Gastrocnemius medialis (tissue), 4 donors: ENCODE data around the gene PCDH17.

ENCODE experiments used
- POLR2A ChIP-seq, 2 donors: fragments of 450-650 bp; IDR thresholded peaks; one replicate each; pipeline ENCODE4 v1.6.1; 2017; ENCODE audit warnings: antibody characterized with exemption in 2 of 2, mild to moderate bottlenecking in 2 of 2, moderate library complexity in 2 of 2
- TF ChIP-seq, protein P1 (sequence below), 5 experiments: fragments of 450-650 bp in 3 of 5; fragments of 200-600 bp in 2 of 5; sonication (generic) in 2 of 5; IDR thresholded peaks in 4 of 5; conservative IDR thresholded peaks in 1 of 5; 1 replicate in 4 of 5; 2 replicates in 1 of 5; pipeline ENCODE4 v1.5.1; 2016 to 2019; ENCODE audit warnings: antibody characterized with exemption in 5 of 5, mild to moderate bottlenecking in 3 of 5, moderate library complexity in 3 of 5

DNA sequence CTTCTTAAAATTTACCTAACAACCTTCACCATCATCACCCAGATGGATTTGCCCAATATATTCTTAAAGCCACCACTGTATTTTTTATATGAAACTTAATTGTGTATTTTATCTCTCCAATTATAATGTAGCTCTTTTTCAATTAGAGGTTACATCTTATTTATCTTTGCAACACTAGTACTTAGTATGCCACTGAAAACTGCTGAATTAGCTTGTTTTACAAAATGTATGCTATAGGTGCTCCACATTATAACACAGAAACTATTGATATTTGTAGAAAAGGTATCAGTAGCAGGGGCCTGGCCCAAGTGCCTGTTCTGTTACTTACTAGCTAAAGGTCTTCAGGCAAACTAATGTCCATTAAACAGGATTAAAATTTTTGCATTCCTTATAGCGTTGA lies 35.8 kb upstream of the PCDH17 start:
- TF ChIP-seq POLR2A (IDR thresholded peaks at IDR 0.05) = no peak
- TF ChIP-seq, protein P1, sequence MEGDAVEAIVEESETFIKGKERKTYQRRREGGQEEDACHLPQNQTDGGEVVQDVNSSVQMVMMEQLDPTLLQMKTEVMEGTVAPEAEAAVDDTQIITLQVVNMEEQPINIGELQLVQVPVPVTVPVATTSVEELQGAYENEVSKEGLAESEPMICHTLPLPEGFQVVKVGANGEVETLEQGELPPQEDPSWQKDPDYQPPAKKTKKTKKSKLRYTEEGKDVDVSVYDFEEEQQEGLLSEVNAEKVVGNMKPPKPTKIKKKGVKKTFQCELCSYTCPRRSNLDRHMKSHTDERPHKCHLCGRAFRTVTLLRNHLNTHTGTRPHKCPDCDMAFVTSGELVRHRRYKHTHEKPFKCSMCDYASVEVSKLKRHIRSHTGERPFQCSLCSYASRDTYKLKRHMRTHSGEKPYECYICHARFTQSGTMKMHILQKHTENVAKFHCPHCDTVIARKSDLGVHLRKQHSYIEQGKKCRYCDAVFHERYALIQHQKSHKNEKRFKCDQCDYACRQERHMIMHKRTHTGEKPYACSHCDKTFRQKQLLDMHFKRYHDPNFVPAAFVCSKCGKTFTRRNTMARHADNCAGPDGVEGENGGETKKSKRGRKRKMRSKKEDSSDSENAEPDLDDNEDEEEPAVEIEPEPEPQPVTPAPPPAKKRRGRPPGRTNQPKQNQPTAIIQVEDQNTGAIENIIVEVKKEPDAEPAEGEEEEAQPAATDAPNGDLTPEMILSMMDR (IDR thresholded peaks at IDR 0.05 in 4 of 5, conservative IDR thresholded peaks at IDR 0.05 in 1 of 5) = no peak
